ENCODE results near the gene GFPT1.

DNA sequence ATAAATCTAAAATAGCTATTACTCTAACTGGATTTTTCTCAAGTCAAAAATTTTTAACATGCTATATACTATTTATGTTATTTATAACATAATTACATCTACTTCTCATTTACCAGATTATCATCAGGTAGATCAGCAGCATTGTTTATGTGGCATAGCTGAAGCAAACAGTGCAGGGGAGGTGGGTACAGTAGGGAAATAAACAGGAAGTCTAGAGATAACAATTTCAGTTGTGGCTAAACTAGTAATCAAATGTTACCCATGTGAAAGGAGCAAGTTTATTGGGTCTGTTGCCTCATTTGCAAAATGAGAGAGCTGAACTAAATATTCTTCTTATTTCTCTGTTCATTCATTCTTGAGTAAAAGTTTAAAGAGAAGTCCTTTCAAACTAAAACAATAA is 27.7 kb downstream of the GFPT1 start:
- TF ChIP-seq, protein P1, sequence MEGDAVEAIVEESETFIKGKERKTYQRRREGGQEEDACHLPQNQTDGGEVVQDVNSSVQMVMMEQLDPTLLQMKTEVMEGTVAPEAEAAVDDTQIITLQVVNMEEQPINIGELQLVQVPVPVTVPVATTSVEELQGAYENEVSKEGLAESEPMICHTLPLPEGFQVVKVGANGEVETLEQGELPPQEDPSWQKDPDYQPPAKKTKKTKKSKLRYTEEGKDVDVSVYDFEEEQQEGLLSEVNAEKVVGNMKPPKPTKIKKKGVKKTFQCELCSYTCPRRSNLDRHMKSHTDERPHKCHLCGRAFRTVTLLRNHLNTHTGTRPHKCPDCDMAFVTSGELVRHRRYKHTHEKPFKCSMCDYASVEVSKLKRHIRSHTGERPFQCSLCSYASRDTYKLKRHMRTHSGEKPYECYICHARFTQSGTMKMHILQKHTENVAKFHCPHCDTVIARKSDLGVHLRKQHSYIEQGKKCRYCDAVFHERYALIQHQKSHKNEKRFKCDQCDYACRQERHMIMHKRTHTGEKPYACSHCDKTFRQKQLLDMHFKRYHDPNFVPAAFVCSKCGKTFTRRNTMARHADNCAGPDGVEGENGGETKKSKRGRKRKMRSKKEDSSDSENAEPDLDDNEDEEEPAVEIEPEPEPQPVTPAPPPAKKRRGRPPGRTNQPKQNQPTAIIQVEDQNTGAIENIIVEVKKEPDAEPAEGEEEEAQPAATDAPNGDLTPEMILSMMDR (conservative IDR thresholded peaks at IDR 0.05; ENCODE audit: low read length): no peak
- no peak for TF ChIP-seq EZH2phosphoT487 (IDR thresholded peaks at IDR 0.05; ENCODE audit: borderline replicate concordance)

All from Loucy (cell line).